Glutamatergic neuron (in vitro differentiated cells): ENCODE measurements around the gene SBK3. TPM values are rescaled to one million over a fixed set of nuclear protein-coding genes. Genes with fewer than 3 reads are reported as not detected.

Experiments used
- DNase-seq: peaks from one replicate; pipeline ENCODE4 v3.0.0; 2022
- H3K27ac Mint-ChIP-seq: one replicate; pipeline ENCODE4 v1.8.0; 2020; ENCODE audit warnings: mild to moderate bottlenecking, mixed read lengths, inconsistent platforms; ENCODE audit not compliant: unreplicated experiment
- H3K27me3 Mint-ChIP-seq: one replicate; pipeline ENCODE4 v1.8.0; 2020; ENCODE audit warnings: mild to moderate bottlenecking, moderate library complexity, mixed read lengths, inconsistent platforms; ENCODE audit not compliant: unreplicated experiment
- H3K36me3 Mint-ChIP-seq: one replicate; pipeline ENCODE4 v1.8.0; 2020; ENCODE audit warnings: mild to moderate bottlenecking, mixed read lengths, inconsistent platforms; ENCODE audit not compliant: unreplicated experiment
- H3K4me1 Mint-ChIP-seq: one replicate; pipeline ENCODE4 v1.8.0; 2020; ENCODE audit warnings: mild to moderate bottlenecking, low read depth, mixed read lengths, inconsistent platforms; ENCODE audit not compliant: unreplicated experiment
- H3K4me3 Mint-ChIP-seq: one replicate; pipeline ENCODE4 v1.8.0; 2020; ENCODE audit warnings: mild to moderate bottlenecking, mixed read lengths, inconsistent platforms; ENCODE audit not compliant: unreplicated experiment
- H3K9me3 Mint-ChIP-seq: one replicate; pipeline ENCODE4 v1.8.0; 2020; ENCODE audit warnings: mild to moderate bottlenecking, moderate library complexity, mixed read lengths, inconsistent platforms; ENCODE audit not compliant: unreplicated experiment
- total RNA-seq: library from RNA; stranded (reverse); fragmentation: NEBNext Ultra II Directional; extraction: Animal tissue kit (Norgen Biotek cat#: 25700); gene quantifications from one replicate; pipeline ENCODE4 v1.2.1, GENCODE V29; 2021; ENCODE audit not compliant: unreplicated experiment
- TF ChIP-seq, protein P1 (sequence below): fragments of 200-600 bp; sonication (generic); IDR thresholded peaks from one replicate; pipeline ENCODE4 v1.5.0; 2021; ENCODE audit not compliant: partially characterized antibody, unreplicated experiment

Gene SBK3
- total RNA-seq, 1 donor from 2014 or later, result not detected

GRCh38 chr19:55544014-55544413 is 1.3 kb downstream of the SBK3 start:
- peaks cover 20% of the 10 kb centered on the region for H3K4me1 Mint-ChIP-seq
- H3K36me3 Mint-ChIP-seq, result peaks cover 16% of the 10 kb centered on the region
- no peak overlapping the region for H3K27ac Mint-ChIP-seq
- TF ChIP-seq, protein P1, sequence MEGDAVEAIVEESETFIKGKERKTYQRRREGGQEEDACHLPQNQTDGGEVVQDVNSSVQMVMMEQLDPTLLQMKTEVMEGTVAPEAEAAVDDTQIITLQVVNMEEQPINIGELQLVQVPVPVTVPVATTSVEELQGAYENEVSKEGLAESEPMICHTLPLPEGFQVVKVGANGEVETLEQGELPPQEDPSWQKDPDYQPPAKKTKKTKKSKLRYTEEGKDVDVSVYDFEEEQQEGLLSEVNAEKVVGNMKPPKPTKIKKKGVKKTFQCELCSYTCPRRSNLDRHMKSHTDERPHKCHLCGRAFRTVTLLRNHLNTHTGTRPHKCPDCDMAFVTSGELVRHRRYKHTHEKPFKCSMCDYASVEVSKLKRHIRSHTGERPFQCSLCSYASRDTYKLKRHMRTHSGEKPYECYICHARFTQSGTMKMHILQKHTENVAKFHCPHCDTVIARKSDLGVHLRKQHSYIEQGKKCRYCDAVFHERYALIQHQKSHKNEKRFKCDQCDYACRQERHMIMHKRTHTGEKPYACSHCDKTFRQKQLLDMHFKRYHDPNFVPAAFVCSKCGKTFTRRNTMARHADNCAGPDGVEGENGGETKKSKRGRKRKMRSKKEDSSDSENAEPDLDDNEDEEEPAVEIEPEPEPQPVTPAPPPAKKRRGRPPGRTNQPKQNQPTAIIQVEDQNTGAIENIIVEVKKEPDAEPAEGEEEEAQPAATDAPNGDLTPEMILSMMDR, result no peak
- H3K9me3 Mint-ChIP-seq, result peaks cover 18% of the 10 kb centered on the region
- H3K4me3 Mint-ChIP-seq, result no peak overlapping the region
- H3K27me3 Mint-ChIP-seq, result peaks cover 5% of the 10 kb centered on the region
- DNase-seq, result no peak

DNA sequence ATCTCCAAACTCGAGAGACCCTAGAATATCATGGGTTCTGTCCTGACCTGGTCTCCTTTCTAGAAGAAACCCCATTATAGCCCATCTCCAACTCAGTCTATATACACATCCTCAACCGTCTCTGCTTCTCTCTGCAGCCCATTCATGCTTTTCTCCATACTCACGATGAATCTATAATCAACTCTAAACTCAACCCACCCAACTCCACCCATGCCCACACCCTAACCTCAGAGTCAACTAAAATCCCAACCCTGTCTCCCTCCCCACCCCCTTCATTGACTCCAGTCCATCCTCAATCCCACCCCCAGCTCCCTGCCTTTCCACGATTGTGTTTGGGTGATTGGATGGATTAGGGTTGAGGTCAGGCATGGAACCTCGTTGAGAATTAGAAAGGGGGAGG is 1.8 kb downstream of the SBK3 start:
- no peak overlapping the region for H3K27ac Mint-ChIP-seq
- no peak for DNase-seq
- TF ChIP-seq, protein P1, result no peak

DNA sequence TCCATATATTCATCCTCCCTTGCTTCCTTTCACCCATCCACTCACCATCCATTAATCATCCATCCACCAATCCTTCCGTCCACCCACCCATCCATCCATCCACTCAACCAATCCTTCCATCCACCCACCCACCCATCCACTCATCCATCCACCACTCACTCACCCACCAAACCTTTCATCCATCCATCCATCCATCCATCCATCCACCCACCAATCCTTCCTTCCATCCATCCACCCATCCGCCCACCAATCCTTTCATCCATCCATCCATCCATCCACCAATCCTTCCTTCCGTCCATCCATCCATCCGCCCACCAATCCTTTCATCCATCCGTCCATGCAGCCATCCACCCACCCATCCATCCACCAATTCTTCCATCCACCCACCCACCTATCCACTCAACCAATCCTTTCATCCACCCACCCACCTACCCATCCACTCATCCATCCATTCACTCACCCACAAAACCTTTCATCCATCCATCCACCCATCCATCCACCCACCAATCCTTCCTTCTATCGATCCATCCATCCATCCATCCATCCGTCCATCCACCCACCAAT is 3.0 kb downstream of the SBK3 start:
- peaks cover 16% of the 10 kb centered on the region for H3K36me3 Mint-ChIP-seq

More for the DNA sequence above, 1.8 kb downstream of the SBK3 start:
- H3K4me3 Mint-ChIP-seq, result no peak overlapping the region
- H3K4me1 Mint-ChIP-seq, result peaks cover 20% of the 10 kb centered on the region
- peaks cover 18% of the 10 kb centered on the region for H3K9me3 Mint-ChIP-seq
- peaks cover 5% of the 10 kb centered on the region for H3K27me3 Mint-ChIP-seq
- peaks cover 16% of the 10 kb centered on the region for H3K36me3 Mint-ChIP-seq

DNA sequence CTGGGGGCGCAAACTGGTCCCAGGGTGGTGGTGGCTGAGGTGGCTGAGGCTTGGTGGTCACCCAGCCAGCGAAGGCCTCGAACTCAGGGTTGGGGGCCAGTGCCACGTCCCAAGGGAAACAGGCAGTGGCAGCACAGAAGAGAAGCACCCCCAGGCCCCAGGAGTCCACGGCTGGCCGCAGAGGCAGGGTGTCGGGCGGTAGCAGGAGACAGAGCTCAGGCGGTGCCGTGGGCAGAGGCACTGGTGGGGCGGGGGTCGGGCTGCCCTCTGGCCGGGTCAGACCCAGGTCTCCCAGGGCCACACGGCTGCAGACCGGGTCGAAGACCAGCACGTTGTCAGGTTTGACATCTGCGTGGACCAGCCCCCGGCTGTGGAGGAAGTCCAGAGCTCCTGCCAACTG is 4.3 kb downstream of the SBK3 start:
- H3K27ac Mint-ChIP-seq, result no peak overlapping the region
- no peak overlapping the region for H3K4me3 Mint-ChIP-seq
- H3K36me3 Mint-ChIP-seq, result peaks cover 16% of the 10 kb centered on the region
- peaks cover 17% of the 10 kb centered on the region for H3K4me1 Mint-ChIP-seq
- TF ChIP-seq, protein P1, result no peak
- peaks cover 14% of the 10 kb centered on the region for H3K9me3 Mint-ChIP-seq
- H3K27me3 Mint-ChIP-seq, result peaks cover 7% of the 10 kb centered on the region
- DNase-seq, result no peak

More for the DNA sequence above, 3.0 kb downstream of the SBK3 start:
- H3K27me3 Mint-ChIP-seq, result peaks cover 7% of the 10 kb centered on the region
- TF ChIP-seq, protein P1, result no peak
- DNase-seq, result no peak
- H3K4me1 Mint-ChIP-seq, result peaks cover 19% of the 10 kb centered on the region
- H3K4me3 Mint-ChIP-seq, result no peak overlapping the region
- peak overlapping the region; percentile 4 for H3K27ac Mint-ChIP-seq
- H3K9me3 Mint-ChIP-seq, result peaks cover 14% of the 10 kb centered on the region

DNA sequence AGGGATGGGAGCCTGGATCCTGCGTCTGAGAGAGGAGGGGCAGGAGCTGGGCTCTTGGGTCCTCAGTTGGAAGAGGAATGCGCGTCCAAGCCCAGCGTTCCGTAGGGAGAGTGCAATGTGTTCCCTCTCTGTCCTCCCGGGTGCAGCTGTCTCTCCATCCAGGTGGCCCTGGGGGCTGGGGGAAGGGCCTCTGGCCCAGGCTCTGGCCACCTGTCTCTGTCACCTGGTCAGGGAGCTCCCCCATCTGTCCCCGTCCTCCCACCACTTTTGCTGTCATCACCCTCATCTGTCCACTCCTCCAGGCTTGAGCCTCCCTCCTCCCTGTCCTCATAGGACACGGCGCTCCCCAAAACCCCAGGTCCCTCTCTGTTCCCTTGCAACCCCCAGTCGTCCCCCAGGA is 4.7 kb downstream of the SBK3 start:
- Mint-ChIP-seq H3K27ac (no peak overlapping the region), H3K36me3 (peaks cover 16% of the 10 kb centered on the region), H3K4me1 (peaks cover 12% of the 10 kb centered on the region), H3K27me3 (peaks cover 5% of the 10 kb centered on the region), H3K9me3 (peaks cover 13% of the 10 kb centered on the region), H3K4me3 (no peak overlapping the region)
- peak; percentile 52 for DNase-seq
- TF ChIP-seq, protein P1, result no peak
